Fibroblast of villous mesenchyme (primary cell): ENCODE measurements around the gene LLGL1. TPM values are rescaled to one million over a fixed set of nuclear protein-coding genes. Genes with fewer than 3 reads are reported as not detected.

ENCODE experiments used
- DNase-seq: peaks from one replicate; pipeline ENCODE4 v3.0.0-alpha.2; 2010; ENCODE audit warnings: low read depth
- H3K4me3 ChIP-seq: 2 replicates; pipeline ENCODE4 v1.5.1; 2011; ENCODE audit warnings: low read depth, mild to moderate bottlenecking, low read length
- CTCF ChIP-seq: IDR thresholded peaks from 2 replicates; pipeline ENCODE4 v1.5.1; 2012; ENCODE audit warnings: low read depth, mild to moderate bottlenecking, low read length; ENCODE audit not compliant: insufficient read depth
- total RNA-seq: library from RNA; depleted of rRNA; stranded (reverse); fragments of >200 nt; gene quantifications from 2 replicates; pipeline ENCODE4 v1.2.3, GENCODE V29; 2012

The LLGL1 gene
- total RNA-seq, 1 donor: 44.0 TPM

GRCh38 chr17:18241229-18241871 lies 15.9 kb downstream of the LLGL1 start:
- DNase-seq: no peak
- no peak overlapping the region for H3K4me3 ChIP-seq
- TF ChIP-seq CTCF: no peak

GRCh38 chr17:18245038-18245776 lies 19.8 kb downstream of the LLGL1 start:
- TF ChIP-seq CTCF: no peak
- no peak overlapping the region for H3K4me3 ChIP-seq
- DNase-seq: no peak

DNA sequence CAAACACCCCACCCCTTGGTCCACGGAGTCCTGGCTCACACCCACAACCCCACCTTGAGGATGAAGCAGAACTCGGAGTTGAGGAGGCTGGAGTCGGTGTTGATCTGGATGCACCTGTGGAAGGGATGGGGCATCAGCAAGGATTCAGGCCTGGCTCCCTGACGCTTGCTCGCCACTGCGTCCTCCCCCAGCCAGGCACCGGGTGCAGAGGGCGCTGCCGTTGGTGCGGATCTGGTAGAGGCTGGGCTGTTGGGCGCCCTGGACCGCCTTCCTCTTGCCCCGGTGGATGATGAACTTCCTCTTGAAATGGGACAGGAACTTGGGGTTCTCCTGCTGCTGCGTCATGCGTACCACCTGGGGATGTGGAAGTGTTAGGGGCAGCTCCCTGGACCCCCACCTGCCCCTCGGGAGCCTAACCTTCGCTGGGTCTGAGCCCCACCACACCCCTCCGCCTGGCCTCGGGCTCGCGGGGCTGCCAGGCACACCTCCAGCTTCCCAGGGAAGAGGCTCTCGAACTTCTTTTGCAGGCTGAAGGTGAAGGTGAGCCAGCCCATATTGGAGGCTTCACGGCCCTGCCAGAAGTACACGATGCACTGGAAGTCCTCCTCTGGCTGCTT lies 20.8 kb downstream of the LLGL1 start:
- no peak overlapping the region for H3K4me3 ChIP-seq
- TF ChIP-seq CTCF: no peak
- no peak for DNase-seq

GRCh38 chr17:18246880-18247612 lies 21.6 kb downstream of the LLGL1 start:
- H3K4me3 ChIP-seq: no peak overlapping the region
- no peak for TF ChIP-seq CTCF
- peak; percentile 32 for DNase-seq

DNA sequence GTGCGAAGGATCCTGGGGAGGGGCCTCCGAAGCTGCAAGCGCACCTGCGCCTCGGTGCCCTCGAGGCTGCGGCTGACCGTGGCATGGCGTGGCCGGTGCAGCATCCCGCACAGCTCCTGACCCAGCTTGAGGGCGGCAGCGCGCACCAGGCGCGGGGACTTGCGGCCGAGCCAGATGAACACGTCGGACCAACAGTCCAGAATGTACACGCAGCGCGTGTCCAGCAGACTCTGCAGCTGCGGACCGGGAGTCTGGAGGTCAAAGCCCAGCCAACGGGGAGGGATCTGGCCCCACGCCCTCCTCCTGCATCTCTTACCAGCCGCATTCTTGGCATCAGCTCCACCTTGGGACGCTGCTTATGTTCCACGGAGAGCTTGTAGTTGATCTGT lies 22.2 kb downstream of the LLGL1 start:
- no peak overlapping the region for H3K4me3 ChIP-seq
- DNase-seq: no peak
- no peak for TF ChIP-seq CTCF

DNA sequence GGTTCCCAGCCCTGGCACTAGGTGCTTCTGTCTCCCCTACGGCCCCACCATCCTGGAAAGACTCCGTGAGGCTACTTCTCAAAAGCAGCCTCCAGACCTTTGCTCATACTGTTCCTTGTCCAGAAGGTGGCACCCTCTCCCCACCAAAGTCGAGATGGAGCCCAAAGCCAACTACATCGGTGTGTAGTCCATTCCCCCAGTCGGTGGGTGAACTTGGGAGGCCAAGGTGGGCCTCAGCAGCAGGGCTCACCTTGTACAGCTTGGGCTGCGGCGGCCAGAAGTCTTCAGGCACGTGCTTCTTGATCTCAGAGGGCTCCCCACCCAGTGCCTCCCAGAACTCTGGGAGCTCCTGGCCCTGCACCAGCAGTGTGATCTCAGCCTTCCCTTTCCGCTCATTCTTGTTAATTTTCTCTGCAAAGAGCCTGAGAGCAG lies 22.9 kb downstream of the LLGL1 start:
- DNase-seq: peak; percentile 71
- TF ChIP-seq CTCF: peak; percentile 73
- H3K4me3 ChIP-seq: no peak overlapping the region
